ENCODE measurements around the gene GCDH. TPM values are rescaled to one million over a fixed set of nuclear protein-coding genes. Genes with fewer than 3 reads are reported as not detected.
"Not testable (repeated sequence)": the region's sequence is repeated elsewhere in the genome, so short reads cannot be mapped to it uniquely, and the experiment has no call there.

Gene GCDH
- total RNA-seq, 2 experiments from 2014 or later: 35.4 to 41.7 TPM

- Mint-ChIP-seq H3K4me3 (peak overlapping the region; percentile 93), H3K9me3 (no peaks in the 10 kb centered on the region), H3K36me3 (ENCODE audit: low read depth) (peaks cover 10% of the 10 kb centered on the region), H3K4me1 (peaks cover 27% of the 10 kb centered on the region), H3K27me3 (peaks cover 3% of the 10 kb centered on the region), H3K27ac (peak overlapping the region; percentile 91)
- POLR2A ChIA-PET: no interaction called here
- no peak for DNase-seq
- CTCF ChIA-PET: interaction anchor here (0.9 to 2.4 kb wide), 4 partner anchors 10 to 164 kb away, joined by 3 to 14 read pairs (median 4); partner anchors contain the start of gene DNASE2
Observed at GRCh38 chr19:12891553-12892021, 627 bp downstream of the GCDH start.

DNA sequence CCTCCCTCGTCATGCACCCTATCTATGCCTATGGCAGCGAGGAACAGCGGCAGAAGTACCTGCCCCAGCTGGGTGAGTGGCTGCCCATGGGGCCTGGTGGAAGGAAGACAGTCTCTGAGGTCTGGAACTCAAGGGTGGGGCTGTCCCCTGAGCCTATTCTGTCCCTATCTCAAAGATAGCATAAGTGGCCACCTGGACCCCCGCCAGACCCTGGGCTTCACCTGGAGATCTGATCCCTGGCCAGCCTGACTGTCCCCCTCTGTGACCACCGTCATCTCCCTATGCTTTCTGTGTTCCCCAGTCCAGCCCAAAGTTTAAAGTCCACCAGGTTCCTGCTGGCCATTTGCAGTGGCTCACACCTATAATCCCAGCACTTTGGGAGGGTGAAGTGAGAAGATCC lies 2.6 kb downstream of the GCDH start:
- DNase-seq: no peak
- Mint-ChIP-seq H3K27me3 (no peaks in the 10 kb centered on the region), H3K9me3 (no peaks in the 10 kb centered on the region), H3K27ac (no peak overlapping the region), H3K36me3 (ENCODE audit: low read depth) (peaks cover 15% of the 10 kb centered on the region), H3K4me1 (peaks cover 25% of the 10 kb centered on the region), H3K4me3 (peak overlapping the region; percentile 40)
- ChIA-PET POLR2A (no interaction called here), CTCF (no interaction called here)

DNA sequence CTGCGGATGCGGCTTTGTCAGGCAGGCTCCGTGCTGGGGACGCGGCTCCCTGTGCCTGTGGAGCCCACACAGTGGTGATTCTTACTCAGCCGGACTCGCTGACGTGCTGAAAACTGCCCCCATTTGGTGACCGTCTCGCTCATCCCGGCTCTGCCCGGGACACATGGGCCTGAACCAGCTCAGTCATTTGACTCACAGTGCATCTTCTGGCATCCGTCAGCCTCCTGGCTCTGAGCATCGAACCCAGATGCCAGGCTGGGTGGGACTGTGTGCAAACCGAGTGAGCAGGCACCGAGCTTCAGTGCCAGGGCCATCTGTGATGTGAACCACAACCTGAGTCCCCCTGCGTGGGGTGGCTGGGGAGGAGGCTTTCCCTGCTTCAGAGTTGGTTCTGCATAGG lies 5.5 kb downstream of the GCDH start:
- H3K36me3 Mint-ChIP-seq (ENCODE audit: low read depth): peaks cover 12% of the 10 kb centered on the region
- no peak overlapping the region for H3K27ac Mint-ChIP-seq
- CTCF ChIA-PET: interaction anchor here (1.2 to 2.0 kb wide), 2 partner anchors 12 to 69 kb away, joined by 3 to 8 read pairs; no protein-coding TSS in a partner anchor
- POLR2A ChIA-PET: no interaction called here
- H3K4me3 Mint-ChIP-seq: no peak overlapping the region
- no peaks in the 10 kb centered on the region for H3K9me3 Mint-ChIP-seq
- H3K27me3 Mint-ChIP-seq: no peaks in the 10 kb centered on the region
- DNase-seq: no peak
- H3K4me1 Mint-ChIP-seq: peaks cover 14% of the 10 kb centered on the region

DNA sequence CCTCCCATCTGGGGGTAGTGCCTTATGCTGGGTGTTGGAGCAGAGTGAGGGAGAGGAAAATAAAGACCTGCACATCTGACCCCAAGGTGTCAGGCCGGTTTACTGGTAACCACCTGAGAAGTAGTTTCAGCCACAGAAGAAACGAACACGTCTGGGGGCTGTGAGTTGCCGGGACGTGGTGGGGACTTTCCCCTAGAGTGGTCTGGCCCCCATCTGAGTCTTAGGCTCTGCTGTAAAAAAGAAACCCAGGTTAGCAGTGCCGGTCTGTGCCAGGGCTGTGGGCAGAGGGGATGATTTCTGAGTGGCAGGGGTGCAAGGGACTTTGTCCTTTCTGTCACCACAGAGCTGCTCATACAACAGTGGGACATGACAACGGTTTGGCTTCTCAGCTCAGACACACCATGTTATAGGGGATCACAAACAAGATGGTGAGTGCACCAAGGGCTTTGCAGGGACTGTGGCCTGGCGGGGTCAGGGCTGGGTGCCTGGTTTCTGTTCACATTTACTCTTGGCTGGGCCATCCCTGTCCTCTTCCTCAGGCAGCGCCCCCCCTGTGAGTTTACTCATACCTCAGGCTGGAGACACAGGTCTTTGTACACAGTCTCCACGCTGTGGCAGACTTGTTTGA lies 9.0 kb downstream of the GCDH start:
- ChIA-PET POLR2A (no interaction called here), CTCF (interaction anchor here (1.1 to 1.6 kb wide), 3 partner anchors 12 to 65 kb away, joined by 4 to 7 read pairs (median 4); no protein-coding TSS in a partner anchor)
- Mint-ChIP-seq H3K4me3 (no peak overlapping the region), H3K27ac (no peak overlapping the region), H3K4me1 (peaks cover 3% of the 10 kb centered on the region), H3K27me3 (no peaks in the 10 kb centered on the region), H3K9me3 (no peaks in the 10 kb centered on the region), H3K36me3 (ENCODE audit: low read depth) (peaks cover 5% of the 10 kb centered on the region)
- DNase-seq: no peak

DNA sequence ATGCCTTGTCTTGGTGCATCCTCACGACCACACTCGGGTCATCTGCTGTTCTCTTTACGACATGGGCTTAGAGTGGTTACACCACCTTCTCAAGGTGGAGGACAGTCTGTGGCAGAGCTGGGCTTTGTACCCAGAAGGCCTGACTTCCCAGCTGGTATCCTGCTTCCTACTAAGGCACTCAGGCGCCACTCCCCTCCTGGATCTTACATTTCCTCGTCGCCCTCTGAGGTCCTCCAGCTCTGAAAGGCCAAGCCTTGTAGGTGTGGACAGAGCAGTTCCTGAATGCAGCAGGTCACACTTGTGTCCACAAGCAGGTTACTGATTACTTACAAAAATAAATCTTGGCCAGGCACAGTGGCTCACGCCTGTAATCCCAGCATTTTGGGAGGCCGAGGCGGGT lies 16.2 kb downstream of the GCDH start:
- H3K36me3 Mint-ChIP-seq (ENCODE audit: low read depth): no peaks in the 10 kb centered on the region
- H3K9me3 Mint-ChIP-seq: no peaks in the 10 kb centered on the region
- H3K27me3 Mint-ChIP-seq: no peaks in the 10 kb centered on the region
- H3K27ac Mint-ChIP-seq: no peak overlapping the region
- H3K4me1 Mint-ChIP-seq: no peaks in the 10 kb centered on the region
- no peak overlapping the region for H3K4me3 Mint-ChIP-seq
- DNase-seq: no peak
- ChIA-PET POLR2A (interaction anchor here (0.5 kb wide), 1 partner anchor 58 kb away, joined by 3 read pairs; no protein-coding TSS in a partner anchor), CTCF (interaction anchor here (0.8 to 2.0 kb wide), 4 partner anchors 10 to 154 kb away, joined by 3 to 8 read pairs (median 4); no protein-coding TSS in a partner anchor)

DNA sequence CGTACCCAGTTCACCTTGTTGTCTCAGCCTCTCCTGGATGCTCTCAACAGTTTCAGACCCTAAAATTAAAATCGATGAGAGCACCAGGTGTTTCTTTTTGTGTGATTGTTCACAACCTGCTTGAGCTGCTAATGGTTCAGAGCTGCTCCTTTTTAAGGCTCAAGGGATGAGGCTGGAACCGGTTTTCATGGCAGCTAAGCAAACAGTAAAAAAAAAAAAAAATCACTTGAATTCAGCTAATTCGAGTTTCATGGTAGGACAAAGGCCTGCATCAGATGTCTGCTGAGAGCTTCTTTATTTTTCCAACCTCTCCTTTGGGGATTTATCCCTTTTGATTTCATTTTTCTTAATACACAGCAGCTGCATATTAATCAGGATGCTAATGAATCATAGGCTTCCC lies 21.6 kb downstream of the GCDH start:
- no peaks in the 10 kb centered on the region for H3K27me3 Mint-ChIP-seq
- DNase-seq: no peak
- no peak overlapping the region for H3K4me3 Mint-ChIP-seq
- H3K27ac Mint-ChIP-seq: no peak overlapping the region
- no peaks in the 10 kb centered on the region for H3K9me3 Mint-ChIP-seq
- POLR2A ChIA-PET: no interaction called here
- CTCF ChIA-PET: interaction anchor here (1.1 to 3.5 kb wide), 2 partner anchors 12 to 28 kb away, joined by 4 to 16 read pairs; no protein-coding TSS in a partner anchor
- H3K36me3 Mint-ChIP-seq (ENCODE audit: low read depth): no peaks in the 10 kb centered on the region
- H3K4me1 Mint-ChIP-seq: peaks cover 25% of the 10 kb centered on the region

- H3K9me3 Mint-ChIP-seq: no peaks in the 10 kb centered on the region
- no peak for DNase-seq
- CTCF ChIA-PET: interaction anchor here (0.7 to 3.5 kb wide), 6 partner anchors 8 to 161 kb away, joined by 4 to 16 read pairs (median 6); partner anchors contain the start of gene CALR
- peak overlapping the region; percentile 98 for H3K27ac Mint-ChIP-seq
- H3K36me3 Mint-ChIP-seq (ENCODE audit: low read depth): no peaks in the 10 kb centered on the region
- H3K4me1 Mint-ChIP-seq: peaks cover 25% of the 10 kb centered on the region
- POLR2A ChIA-PET: no interaction called here
- H3K4me3 Mint-ChIP-seq: no peak overlapping the region
- H3K27me3 Mint-ChIP-seq: no peaks in the 10 kb centered on the region
Observed at GRCh38 chr19:12913011-12913561, 22.1 kb downstream of the GCDH start.

DNA sequence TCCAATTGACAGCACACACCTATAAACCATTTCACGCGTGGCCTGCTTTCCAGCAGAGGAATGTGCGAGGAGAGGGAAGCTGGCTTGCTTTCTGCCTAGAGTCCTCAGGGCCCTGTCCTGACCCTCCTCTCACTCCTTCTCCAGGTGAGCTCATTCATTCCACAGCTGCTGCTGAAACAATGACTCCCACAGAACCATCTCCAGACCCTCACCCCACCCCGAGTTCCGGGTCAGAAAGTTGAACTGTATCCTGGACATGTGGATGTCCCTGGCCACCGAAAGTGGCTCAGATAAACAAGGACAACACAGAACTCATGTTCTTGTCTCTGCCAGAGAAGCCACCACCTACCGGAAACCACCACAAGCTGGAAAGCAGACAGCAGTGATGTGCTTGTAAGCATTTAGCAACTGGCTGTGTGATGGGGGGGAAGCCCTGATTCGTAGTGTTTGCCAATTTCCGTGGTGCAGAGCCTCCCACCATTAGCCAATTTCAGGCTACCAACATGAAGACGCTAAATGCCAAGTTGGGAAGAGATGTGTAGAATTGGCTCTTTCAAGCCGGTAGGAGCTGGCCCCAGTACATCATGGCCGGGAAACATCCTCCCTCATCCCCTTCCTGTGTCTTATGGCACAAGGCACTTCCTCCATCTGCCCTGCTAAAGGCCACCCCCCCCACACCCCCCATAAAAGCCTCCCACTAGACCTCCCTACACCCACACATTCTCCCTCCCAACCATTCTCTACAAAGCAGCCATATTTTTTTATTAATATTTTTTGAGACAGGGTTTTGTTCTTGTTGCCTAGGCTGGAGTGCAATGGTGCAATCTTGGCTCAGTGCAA lies 23.1 kb downstream of the GCDH start:
- Mint-ChIP-seq H3K27ac (peak overlapping the region; percentile 98), H3K4me3 (peak overlapping the region; percentile 59), H3K27me3 (peaks cover under 1% of the 10 kb centered on the region), H3K36me3 (ENCODE audit: low read depth) (peaks cover 3% of the 10 kb centered on the region), H3K4me1 (peaks cover 32% of the 10 kb centered on the region), H3K9me3 (peaks cover 3% of the 10 kb centered on the region)
- peak; percentile 78 for DNase-seq
- ChIA-PET POLR2A (interaction anchor here (0.8 kb wide), 1 partner anchor 29 kb away, joined by 3 read pairs; no protein-coding TSS in a partner anchor), CTCF (interaction anchor here (0.6 to 3.5 kb wide), 10 partner anchors 9 to 1369 kb away, joined by 3 to 16 read pairs (median 4); partner anchors contain the start of gene CALR)

- H3K36me3 Mint-ChIP-seq (ENCODE audit: low read depth); POLR2A ChIA-PET; H3K27me3 Mint-ChIP-seq; H3K9me3 Mint-ChIP-seq; DNase-seq; H3K4me3 Mint-ChIP-seq: not testable (repeated sequence)
- CTCF ChIA-PET: interaction anchor here (0.7 kb wide), 1 partner anchor 35 kb away, joined by 3 read pairs; the partner anchor contains the start of gene DNASE2
- H3K4me1 Mint-ChIP-seq: peaks cover 42% of the 10 kb centered on the region
- peak overlapping the region; percentile 74 for H3K27ac Mint-ChIP-seq
Observed at GRCh38 chr19:12915860-12916259, 24.9 kb downstream of the GCDH start.

DNA sequence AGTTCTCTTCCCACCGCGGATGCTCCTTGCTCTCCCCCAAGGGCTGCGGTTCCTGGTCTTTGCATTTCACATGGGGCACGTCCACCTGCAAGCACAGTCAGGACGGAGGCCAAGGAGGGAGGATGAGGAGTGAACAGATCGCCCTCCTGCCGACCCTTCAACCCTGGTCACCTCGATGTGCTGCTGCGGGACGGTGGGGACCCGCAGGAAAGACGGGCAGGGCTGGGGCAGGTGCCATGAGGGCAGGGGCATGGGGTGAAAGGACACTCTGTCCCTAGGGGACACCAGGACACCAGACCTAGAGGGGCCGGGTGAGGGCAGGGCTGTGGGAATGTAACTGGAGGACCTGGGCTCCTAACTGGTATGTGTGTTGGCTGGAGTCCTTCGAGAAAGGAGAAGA lies 27.3 kb downstream of the GCDH start:
- peak overlapping the region; percentile 71 for H3K4me3 Mint-ChIP-seq
- CTCF ChIA-PET: interaction anchor here (1.0 kb wide), 1 partner anchor 19 kb away, joined by 3 read pairs; no protein-coding TSS in a partner anchor
- DNase-seq: no peak

DNA sequence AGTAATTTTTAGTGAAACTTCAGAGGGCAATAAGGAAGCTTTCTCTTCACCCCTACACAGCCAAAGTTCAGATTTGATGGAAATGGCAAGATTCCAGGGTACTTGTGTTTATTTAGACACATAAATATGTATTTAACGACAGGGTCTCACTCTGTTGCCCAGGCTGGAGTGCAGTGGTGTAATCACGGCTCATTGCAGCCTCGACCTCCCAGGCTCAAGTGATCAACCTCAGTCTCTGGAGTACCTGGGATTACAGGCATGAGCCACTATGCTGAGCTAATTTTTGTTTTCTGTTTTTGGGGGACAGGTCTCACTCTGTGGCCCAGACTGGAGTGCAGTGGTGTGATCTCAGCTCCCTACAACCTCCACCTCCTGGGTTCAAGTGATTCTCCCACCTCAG lies 30.1 kb downstream of the GCDH start:
- H3K27ac Mint-ChIP-seq: peak overlapping the region; percentile 62
- peaks cover 36% of the 10 kb centered on the region for H3K36me3 Mint-ChIP-seq (ENCODE audit: low read depth)
- no peak overlapping the region for H3K4me3 Mint-ChIP-seq
- H3K4me1 Mint-ChIP-seq: peaks cover 20% of the 10 kb centered on the region
- no peak for DNase-seq
- CTCF ChIA-PET: interaction anchor here (0.6 to 1.1 kb wide), 4 partner anchors 30 to 173 kb away, joined by 3 to 5 read pairs (median 3); partner anchors contain the start of gene GCDH
- peaks cover 2% of the 10 kb centered on the region for H3K27me3 Mint-ChIP-seq
- POLR2A ChIA-PET: no interaction called here
- peaks cover 4% of the 10 kb centered on the region for H3K9me3 Mint-ChIP-seq

More for the DNA sequence above, 27.3 kb downstream of the GCDH start:
- Mint-ChIP-seq H3K36me3 (ENCODE audit: low read depth) (peaks cover 19% of the 10 kb centered on the region), H3K4me1 (peaks cover 42% of the 10 kb centered on the region), H3K9me3 (peaks cover 4% of the 10 kb centered on the region), H3K27me3 (peaks cover 2% of the 10 kb centered on the region), H3K27ac (peak overlapping the region; percentile 95)
- POLR2A ChIA-PET: no interaction called here

DNA sequence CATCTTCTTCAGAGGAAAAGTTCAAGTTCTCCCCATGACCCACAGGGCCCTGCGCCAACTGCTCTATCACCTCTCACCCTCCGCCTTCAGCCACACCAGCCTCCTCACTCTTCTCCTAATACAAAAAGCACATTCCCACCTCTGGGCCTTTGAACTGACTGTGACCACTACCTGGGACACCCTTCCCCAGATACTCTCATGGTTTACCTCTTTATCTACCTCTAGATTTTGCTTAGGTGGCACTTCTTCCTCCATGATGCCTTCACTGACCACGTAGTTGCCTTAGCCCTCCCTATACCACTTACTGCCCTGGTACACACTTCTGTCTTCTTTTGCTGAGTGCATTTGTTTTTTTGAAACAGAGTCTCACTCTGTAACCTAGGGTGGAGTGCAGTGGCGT lies 32.0 kb downstream of the GCDH start:
- Mint-ChIP-seq H3K4me1 (peaks cover 20% of the 10 kb centered on the region), H3K4me3 (no peak overlapping the region), H3K27me3 (peaks cover 2% of the 10 kb centered on the region), H3K9me3 (peaks cover 4% of the 10 kb centered on the region), H3K36me3 (ENCODE audit: low read depth) (peaks cover 48% of the 10 kb centered on the region), H3K27ac (peak overlapping the region; percentile 17)
- DNase-seq: no peak
- ChIA-PET CTCF (interaction anchor here (1.9 kb wide), 1 partner anchor 10 kb away, joined by 7 read pairs; the partner anchor contains the start of gene FARSA), POLR2A (no interaction called here)

Data from activated CD4-positive, alpha-beta T cell treated with anti-CD3 and anti-CD28 coated beads, Interleukin-2, amount 10 ng/mL, durations not matched to agents 7 days and 5 days (primary cell).